ENCODE measurements around the gene PKNOX2.

- TF ChIP-seq CTCF (IDR thresholded peaks at IDR 0.05; ENCODE audit: low read depth, low read length, poor library complexity, severe bottlenecking) = no peak
- TF ChIP-seq EZH2phosphoT487 (IDR thresholded peaks at IDR 0.05; ENCODE audit: borderline replicate concordance, low read length) = no peak
These were observed 53.8 kb downstream of the PKNOX2 start for GRCh38 chr11:125218336-125218735.

All from DOHH2 (cell line).